ENCODE data around the gene DNAAF2. TPM values are rescaled to one million over a fixed set of nuclear protein-coding genes. Genes with fewer than 3 reads are reported as not detected.
"Not testable (repeated sequence)": the region's sequence is repeated elsewhere in the genome, so short reads cannot be mapped to it uniquely, and the experiment has no call there.

Gene DNAAF2
- total RNA-seq, 1 experiment from 2014 or later = 13.7 TPM

DNA sequence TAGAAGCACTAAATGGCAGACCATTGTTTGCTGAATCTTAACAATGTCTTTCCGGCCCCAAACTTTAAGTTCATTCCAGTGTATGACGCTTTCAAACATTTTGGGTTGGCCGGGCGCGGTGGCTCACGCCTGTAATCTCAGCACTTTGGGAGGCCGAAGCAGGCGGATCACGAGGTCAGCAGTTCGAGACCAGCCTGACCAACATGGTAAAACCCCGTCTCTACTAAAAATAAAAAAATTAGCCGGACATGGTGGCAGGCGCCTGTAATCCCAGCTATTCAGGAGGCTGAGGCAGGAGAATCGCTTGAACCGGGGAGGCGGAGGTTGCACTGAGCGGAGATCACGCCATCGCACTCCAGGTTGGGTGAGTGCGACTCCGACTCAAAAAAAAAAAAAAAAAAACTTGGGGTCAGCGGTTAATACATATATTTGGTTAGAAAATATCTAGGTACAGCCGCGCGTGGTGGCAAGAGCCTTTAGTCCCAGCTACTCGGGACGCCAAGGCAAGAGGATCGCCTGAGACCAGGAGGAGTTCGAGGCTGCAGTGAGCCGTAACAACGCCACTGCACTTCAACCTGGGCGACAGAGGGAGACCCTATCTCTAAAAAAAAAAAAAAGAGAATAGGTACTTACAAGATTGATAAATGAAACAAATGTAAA is 49.9 kb downstream of the DNAAF2 start:
- Histone ChIP-seq H3K4me1 (ENCODE audit: control insufficient read depth in 1 of 2, insufficient read depth in 2 of 2, low read length in 2 of 2) (peaks cover 12 to 52% of the 10 kb centered on the region in 2 experiments), H3K4me2 (ENCODE audit: low read length) (peak overlapping the region; percentile 75), H3K4me3 (replicated peaks in 1 of 2; ENCODE audit: low read depth in 1 of 2, low read length in 2 of 2) (peak overlapping the region; percentile 71 to 88), H3K79me2 (ENCODE audit: insufficient read depth, low read length) (peaks cover 60% of the 10 kb centered on the region), H3K27ac (ENCODE audit: low read depth, low read length) (peak overlapping the region; percentile 81), H3K9ac (ENCODE audit: low read length) (peak overlapping the region; percentile 92), H4K20me1 (ENCODE audit: insufficient read depth) (peaks cover 29% of the 10 kb centered on the region; the same call in 1 of the 2 replicates), H3K36me3 (ENCODE audit: control insufficient read depth in 1 of 2, insufficient read depth in 2 of 2, low read length in 2 of 2) (peaks cover 14 to 32% of the 10 kb centered on the region in 2 experiments; a peak in 3 of 4 replicates)
- H3K9me3 ChIP-seq (ENCODE audit: control insufficient read depth in 1 of 2, insufficient read depth in 1 of 2, low read depth in 1 of 2, low read length in 2 of 2); H3K27me3 ChIP-seq (ENCODE audit: insufficient read depth, low read length); H3K9me2 ChIP-seq (ENCODE audit: insufficient read depth); ATAC-seq; RAD21 ChIA-PET (ENCODE audit: low non-redundant PET in 1 of 2, low total read pairs in 2 of 2, uncharacterized antibody in 2 of 2, unreplicated experiment in 2 of 2); DNase-seq (ENCODE audit: low read depth, low spot score); CTCF ChIA-PET; intact Hi-C loops (cut with micrococcal nuclease); H2AFZ ChIP-seq (ENCODE audit: low read depth, low read length, poor library complexity, severe bottlenecking); BruUV-seq (replicated peaks): not testable (repeated sequence)
- POLR2A ChIA-PET = interaction anchor here (1.1 to 1.8 kb wide), 3 partner anchors 10 to 49 kb away, joined by 3 to 6 read pairs (median 6); partner anchors contain the start of gene LRR1

DNA sequence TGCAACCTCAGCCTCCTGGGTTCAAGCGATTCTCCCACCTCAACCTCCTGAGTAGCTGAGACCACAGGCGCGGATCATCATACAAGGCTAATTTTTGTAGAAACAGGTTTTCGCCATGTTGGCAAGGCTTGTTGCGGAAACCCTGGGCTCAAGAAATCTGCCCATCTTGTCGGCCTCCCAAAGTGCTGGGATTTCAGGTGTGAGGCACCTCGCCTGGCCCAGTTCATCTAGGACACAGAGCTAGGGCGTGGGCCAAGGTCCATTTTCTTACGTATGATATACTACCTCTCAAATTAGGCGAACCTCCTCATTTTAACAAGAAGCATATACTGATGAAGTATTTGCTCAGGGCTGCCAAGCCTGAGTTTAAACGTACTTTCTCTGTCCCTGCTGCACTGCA is 51.0 kb downstream of the DNAAF2 start:
- no peak for ATAC-seq
- peaks cover 12 to 56% of the 10 kb centered on the region in 2 experiments for H3K4me1 ChIP-seq (ENCODE audit: control insufficient read depth in 1 of 2, insufficient read depth in 2 of 2, low read length in 2 of 2)
- H3K4me3 ChIP-seq (replicated peaks in 1 of 2; ENCODE audit: low read depth in 1 of 2, low read length in 2 of 2) = peak overlapping the region; percentile 71 to 88
- ChIA-PET POLR2A (interaction anchor here (1.8 kb wide), 1 partner anchor 15 kb away, joined by 6 read pairs; the partner anchor contains the start of gene LRR1), CTCF (no interaction called here), RAD21 (ENCODE audit: low non-redundant PET in 1 of 2, low total read pairs in 2 of 2, uncharacterized antibody in 2 of 2, unreplicated experiment in 2 of 2) (no interaction called here)
- intact Hi-C loops (cut with micrococcal nuclease) = no loop called here
- TF ChIP-seq JUND (IDR thresholded peaks at IDR 0.05) (no peak), TCF7L2 (IDR thresholded peaks at IDR 0.05; ENCODE audit: borderline replicate concordance, extremely low read depth, insufficient read depth, insufficient read length) (no peak), SP1 (IDR thresholded peaks at IDR 0.05; ENCODE audit: low read depth) (no peak)
- TF ChIP-seq, protein P1, sequence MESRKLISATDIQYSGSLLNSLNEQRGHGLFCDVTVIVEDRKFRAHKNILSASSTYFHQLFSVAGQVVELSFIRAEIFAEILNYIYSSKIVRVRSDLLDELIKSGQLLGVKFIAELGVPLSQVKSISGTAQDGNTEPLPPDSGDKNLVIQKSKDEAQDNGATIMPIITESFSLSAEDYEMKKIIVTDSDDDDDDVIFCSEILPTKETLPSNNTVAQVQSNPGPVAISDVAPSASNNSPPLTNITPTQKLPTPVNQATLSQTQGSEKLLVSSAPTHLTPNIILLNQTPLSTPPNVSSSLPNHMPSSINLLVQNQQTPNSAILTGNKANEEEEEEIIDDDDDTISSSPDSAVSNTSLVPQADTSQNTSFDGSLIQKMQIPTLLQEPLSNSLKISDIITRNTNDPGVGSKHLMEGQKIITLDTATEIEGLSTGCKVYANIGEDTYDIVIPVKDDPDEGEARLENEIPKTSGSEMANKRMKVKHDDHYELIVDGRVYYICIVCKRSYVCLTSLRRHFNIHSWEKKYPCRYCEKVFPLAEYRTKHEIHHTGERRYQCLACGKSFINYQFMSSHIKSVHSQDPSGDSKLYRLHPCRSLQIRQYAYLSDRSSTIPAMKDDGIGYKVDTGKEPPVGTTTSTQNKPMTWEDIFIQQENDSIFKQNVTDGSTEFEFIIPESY (IDR thresholded peaks at IDR 0.05; ENCODE audit: extremely low read depth, insufficient replicate concordance, low read length) = no peak
- no TSS peak for BruUV-seq (replicated peaks)
- DNase-seq (ENCODE audit: low read depth, low spot score) = no peak
- H4K20me1 ChIP-seq (ENCODE audit: insufficient read depth) = peaks cover 29% of the 10 kb centered on the region; the same call in 1 of the 2 replicates
- no peaks in the 10 kb centered on the region for H3K9me2 ChIP-seq (ENCODE audit: insufficient read depth)
- peak overlapping the region; percentile 92 for H3K9ac ChIP-seq (ENCODE audit: low read length)
- peaks cover 70% of the 10 kb centered on the region for H3K79me2 ChIP-seq (ENCODE audit: insufficient read depth, low read length)
- no peak overlapping the region for H2AFZ ChIP-seq (ENCODE audit: low read depth, low read length, poor library complexity, severe bottlenecking)
- H3K27ac ChIP-seq (ENCODE audit: low read depth, low read length) = peak overlapping the region; percentile 81
- peak overlapping the region; percentile 75 for H3K4me2 ChIP-seq (ENCODE audit: low read length)
- no peaks in the 10 kb centered on the region for H3K27me3 ChIP-seq (ENCODE audit: insufficient read depth, low read length)
- H3K36me3 ChIP-seq (ENCODE audit: control insufficient read depth in 1 of 2, insufficient read depth in 2 of 2, low read length in 2 of 2) = peaks cover 14 to 32% of the 10 kb centered on the region in 2 experiments; a peak in 3 of 4 replicates
- no peaks in the 10 kb centered on the region for H3K9me3 ChIP-seq (ENCODE audit: control insufficient read depth in 1 of 2, insufficient read depth in 1 of 2, low read depth in 1 of 2, low read length in 2 of 2)
